Pancreas (tissue), 10 donors: ENCODE data around the gene TBC1D5. TPM values are rescaled to one million over a fixed set of nuclear protein-coding genes. Genes with fewer than 3 reads are reported as not detected.

Experiments used
- ATAC-seq, 4 donors: fragments of 200-7000 bp; cut with Tn5 transposase; one replicate each; pipeline versions ENCODE4 v1.8.0 to v1.9.1; 2020; ENCODE audit warnings: mild to moderate bottlenecking in 4 of 4, moderate library complexity in 4 of 4
- DNase-seq, 6 donors: peaks; one replicate each; pipeline ENCODE4 v3.0.0-alpha.2; 2020
- FAIRE-seq: peaks from 2 replicates; lab custom pipeline; 2012; peaks lifted over from hg19 to GRCh38; lab: Jason Lieb, UNC
- H3K27ac ChIP-seq, 4 donors: fragments of 200-600 bp; sonication (generic); 1 replicate in 3 of 4; 2 replicates in 1 of 4; pipeline versions ENCODE4 v1.5.0 to v1.8.0; 2020
- H3K27me3 ChIP-seq, 4 donors: fragments of 200-600 bp; one replicate each; pipeline ENCODE4 v1.8.0; 2021
- H3K36me3 ChIP-seq, 3 donors: fragments of 200-600 bp; sonication (generic) in 1 of 3; one replicate each; pipeline versions ENCODE4 v1.5.0 to v1.8.0; 2020 to 2021
- H3K4me1 ChIP-seq, 3 donors: fragments of 200-600 bp; one replicate each; pipeline ENCODE4 v1.8.0; 2021
- H3K4me3 ChIP-seq, 4 donors: fragments of 200-600 bp; sonication (generic) in 2 of 4; one replicate each; pipeline versions ENCODE4 v1.5.0 to v1.8.0; 2020 to 2021
- H3K9me3 ChIP-seq, 4 donors: fragments of 200-600 bp; one replicate each; pipeline ENCODE4 v1.8.0; 2021
- CTCF ChIP-seq, 4 donors: fragments of 200-600 bp; sonication (generic) in 3 of 4; IDR thresholded peaks; one replicate each; pipeline versions ENCODE4 v1.5.0 to v1.8.0; 2021; ENCODE audit warnings: antibody characterized with exemption in 4 of 4
- WGBS, 2 donors: extraction: QIAGEN DNeasy Blood & Tissue Kit; methylation state at CpG; one replicate each; pipeline ENCODE4 v1.1.7; 2013; 5-methylcytosine and 5-hydroxymethylcytosine counted together
- intact Hi-C, 3 donors: fragments of 100-400 bp; cut with DNase I; formaldehyde crosslinking; loops; one replicate each; pipeline versions ENCODE4 v1.11.1 to v1.14.2; 2022
- polyA plus RNA-seq, 2 donors: library from polyadenylated mRNA; stranded (reverse); fragments of 200-250 nt; gene quantifications; one replicate each; pipeline ENCODE4 v1.2.3, GENCODE V29; 2013
- total RNA-seq, 6 donors: library from RNA; stranded (reverse); fragmentation: NEBNext Ultra II Directional in 4 of 6; extraction: Animal tissue kit (Norgen Biotek cat#: 25700) in 4 of 6; gene quantifications; one replicate each; pipeline versions ENCODE4 v1.2.1 to v1.2.4, GENCODE V29; 2021 to 2023
- donor health status: healthy with polysubstance abuse.
- donor health status: DM: no; HTN: no; CAD: no; lungs with moderate emphysema.
- donor health status: DM: no; HTN: no; CAD: no.
- donor health status: control.
- donor health status: control.
- donor health status: Bipolar disorder and iron deficiency.
- donor health status: DM: yes; HTN: yes; CAD: no.
- donor health status: DM: no; HTN: no; CAD: no.
- donor health status: DM: no; HTN: no; CAD: no.
- donor health status: DM: yes; HTN: yes; CAD: no.

The TBC1D5 gene
- total and polyA plus RNA-seq, 8 donors = 6.5 to 39.2 (median 19.9) TPM

- FAIRE-seq (peak; percentile 34), ATAC-seq (peak in 3 of 4 donors; percentile 46 to 66 (median 65)), DNase-seq (no peak)
- intact Hi-C loops = no loop called here
- H3K4me3 ChIP-seq = no peak overlapping the region
- no peaks in the 10 kb centered on the region for H3K27me3 ChIP-seq
- no peak overlapping the region for H3K27ac ChIP-seq
- no peaks in the 10 kb centered on the region for H3K9me3 ChIP-seq
- H3K4me1 ChIP-seq = peaks cover 15 to 20% (median 15%) of the 10 kb centered on the region in 3 donors
- no peak for TF ChIP-seq CTCF (IDR thresholded peaks at IDR 0.05)
- 63 to 68% methylated on average over 4 of the region's 4 CpGs for WGBS, 2 donors
- no peaks in the 10 kb centered on the region for H3K36me3 ChIP-seq
Observed at GRCh38 chr3:17423786-17424536, 318.5 kb downstream of the TBC1D5 start.

GRCh38 chr3:17422636-17423035 lies 319.8 kb downstream of the TBC1D5 start:
- Histone ChIP-seq H3K27me3 (no peaks in the 10 kb centered on the region), H3K4me1 (peaks cover 15 to 20% (median 15%) of the 10 kb centered on the region in 3 donors), H3K9me3 (no peaks in the 10 kb centered on the region), H3K27ac (no peak overlapping the region), H3K36me3 (no peaks in the 10 kb centered on the region), H3K4me3 (no peak overlapping the region)
- FAIRE-seq (no peak), ATAC-seq (no peak), DNase-seq (no peak)
- TF ChIP-seq CTCF (IDR thresholded peaks at IDR 0.05) = no peak
- WGBS, 2 donors = 88 to 91% methylated on average over 2 of the region's 2 CpGs
- intact Hi-C loops = no loop called here

- FAIRE-seq (no peak), ATAC-seq (peak in 3 of 4 donors; percentile 51 to 76 (median 58)), DNase-seq (no peak)
- no peaks in the 10 kb centered on the region for H3K36me3 ChIP-seq
- H3K4me1 ChIP-seq = peaks cover 15 to 20% (median 15%) of the 10 kb centered on the region in 3 donors
- WGBS, 2 donors = 20 to 30% methylated on average over 1 of the region's 1 CpG
- no peak overlapping the region for H3K27ac ChIP-seq
- intact Hi-C loops = no loop called here
- H3K9me3 ChIP-seq = no peaks in the 10 kb centered on the region
- H3K27me3 ChIP-seq = no peaks in the 10 kb centered on the region
- no peak for TF ChIP-seq CTCF (IDR thresholded peaks at IDR 0.05)
- no peak overlapping the region for H3K4me3 ChIP-seq
Observed at GRCh38 chr3:17420668-17421067, 321.8 kb downstream of the TBC1D5 start.

GRCh38 chr3:17412950-17413530 lies 329.4 kb downstream of the TBC1D5 start:
- H3K4me1 ChIP-seq = no peaks in the 10 kb centered on the region
- ATAC-seq (peak; percentile 58 to 89 (median 84)), DNase-seq (peak in 1 of 6 donors; percentile 13), FAIRE-seq (no peak)
- no peaks in the 10 kb centered on the region for H3K9me3 ChIP-seq
- no peak overlapping the region for H3K27ac ChIP-seq
- no peak overlapping the region for H3K4me3 ChIP-seq
- peak; percentile 46 to 79 (median 65) for TF ChIP-seq CTCF (IDR thresholded peaks at IDR 0.05)
- intact Hi-C loops = loop anchor here in 2 of 3 donors (10.0 kb wide), 2 partner anchors 148 to 808 kb away; partner anchors contain the start of gene DAZL (in 1 of the 2)
- H3K36me3 ChIP-seq = no peaks in the 10 kb centered on the region
- no peaks in the 10 kb centered on the region for H3K27me3 ChIP-seq
